H9 (cell line): ENCODE data around the gene RNASEL. TPM values are rescaled to one million over a fixed set of nuclear protein-coding genes. Genes with fewer than 3 reads are reported as not detected.

Experiments used
- DNase-seq: peaks from one replicate; pipeline ENCODE4 v3.0.0-alpha.2; 2017
- H2AFZ ChIP-seq: one replicate; pipeline ENCODE4 v1.6.1; 2013; ENCODE audit warnings: mild to moderate bottlenecking, low read length, control low read depth, moderate library complexity
- H2AK5ac ChIP-seq: 2 replicates; pipeline ENCODE4 v1.6.1; 2013; ENCODE audit warnings: low read length, control low read depth, mixed read lengths; ENCODE audit not compliant: insufficient read length
- H2BK120ac ChIP-seq: one replicate; pipeline ENCODE4 v1.6.1; 2013; ENCODE audit warnings: low read depth, mild to moderate bottlenecking, low read length, control low read depth, inconsistent platforms; ENCODE audit not compliant: poor library complexity, severe bottlenecking
- H2BK12ac ChIP-seq: 2 replicates; pipeline ENCODE4 v1.6.1; 2013; ENCODE audit warnings: low read length, control low read depth, mixed read lengths, low read depth; ENCODE audit not compliant: insufficient read length
- H2BK15ac ChIP-seq: 2 replicates; pipeline ENCODE4 v1.6.1; 2013; ENCODE audit warnings: low read depth, low read length, control low read depth
- H2BK20ac ChIP-seq: one replicate; pipeline ENCODE4 v1.6.1; 2013; ENCODE audit warnings: low read depth, mild to moderate bottlenecking, low read length, control low read depth, inconsistent platforms; ENCODE audit not compliant: poor library complexity, severe bottlenecking
- H2BK5ac ChIP-seq: 2 replicates; pipeline ENCODE4 v1.6.1; 2013; ENCODE audit warnings: low read length, control low read depth, mixed read lengths; ENCODE audit not compliant: insufficient read length
- H3K14ac ChIP-seq: 2 replicates; pipeline ENCODE4 v1.6.1; 2013; ENCODE audit warnings: low read length, control low read depth; ENCODE audit not compliant: insufficient read depth
- H3K18ac ChIP-seq: 2 replicates; pipeline ENCODE4 v1.6.1; 2013; ENCODE audit warnings: low read depth, mild to moderate bottlenecking, mixed read lengths, low read length, control low read depth; ENCODE audit not compliant: insufficient read length
- H3K23ac ChIP-seq: 2 replicates; pipeline ENCODE4 v1.6.1; 2013; ENCODE audit warnings: low read length, control low read depth, mixed read lengths, low read depth; ENCODE audit not compliant: insufficient read length
- H3K23me2 ChIP-seq: 2 replicates; pipeline ENCODE4 v1.6.1; 2013; ENCODE audit warnings: low read depth, mild to moderate bottlenecking, mixed read lengths, low read length, control low read depth; ENCODE audit not compliant: insufficient read length, poor library complexity, severe bottlenecking
- H3K27ac ChIP-seq: 2 replicates; pipeline ENCODE4 v1.5.1; 2013; ENCODE audit warnings: low read length, control low read depth, mixed read lengths, low read depth; ENCODE audit not compliant: insufficient read length
- H3K27me3 ChIP-seq: 2 replicates; pipeline ENCODE4 v1.6.1; 2013; ENCODE audit warnings: low read length, control low read depth, inconsistent platforms; ENCODE audit not compliant: insufficient read depth
- H3K4ac ChIP-seq: 2 replicates; pipeline ENCODE4 v1.6.1; 2013; ENCODE audit warnings: low read depth, mild to moderate bottlenecking, control low read depth, inconsistent platforms, low read length, moderate library complexity
- H3K4me1 ChIP-seq: 2 replicates; pipeline ENCODE4 v1.6.1; 2013; ENCODE audit warnings: low read length, control low read depth, inconsistent platforms; ENCODE audit not compliant: insufficient read depth
- H3K4me2 ChIP-seq: 2 replicates; pipeline ENCODE4 v1.6.1; 2013; ENCODE audit warnings: low read length, control low read depth, mixed read lengths; ENCODE audit not compliant: insufficient read length, insufficient read depth
- H3K56ac ChIP-seq: 2 replicates; pipeline ENCODE4 v1.6.1; 2013; ENCODE audit warnings: low read depth, mild to moderate bottlenecking, mixed read lengths, low read length, control low read depth; ENCODE audit not compliant: insufficient read length
- H3K79me1 ChIP-seq: 2 replicates; pipeline ENCODE4 v1.6.1; 2013; ENCODE audit warnings: low read depth, mild to moderate bottlenecking, moderate library complexity, low read length, control low read depth, inconsistent platforms; ENCODE audit not compliant: insufficient read depth, poor library complexity, severe bottlenecking
- H3K79me2 ChIP-seq: 2 replicates; pipeline ENCODE4 v1.6.1; 2013; ENCODE audit warnings: low read length, control low read depth, inconsistent platforms; ENCODE audit not compliant: insufficient read depth
- H3K9ac ChIP-seq: 2 replicates; pipeline ENCODE4 v1.6.1; 2013; ENCODE audit warnings: low read length, control low read depth, mixed read lengths; ENCODE audit not compliant: insufficient read length; ENCODE audit errors: extremely low read depth
- H3K9me3 ChIP-seq: one replicate; pipeline ENCODE4 v1.6.1; 2013; ENCODE audit warnings: low read depth, low read length, inconsistent platforms; ENCODE audit not compliant: control insufficient read depth
- H3T11ph ChIP-seq: one replicate; pipeline ENCODE4 v1.6.1; 2013; ENCODE audit warnings: mild to moderate bottlenecking, low read length, control low read depth, inconsistent platforms
- H4K20me1 ChIP-seq: one replicate; pipeline ENCODE4 v1.6.1; 2013; ENCODE audit not compliant: control insufficient read depth, insufficient read length, insufficient read depth
- H4K5ac ChIP-seq: 2 replicates; pipeline ENCODE4 v1.6.1; 2013; ENCODE audit warnings: low read depth, mild to moderate bottlenecking, mixed read lengths, low read length, control low read depth; ENCODE audit not compliant: insufficient read length
- H4K8ac ChIP-seq: replicated peaks from 2 replicates; pipeline ENCODE4 v1.6.1; 2013; ENCODE audit warnings: low read length, control low read depth, mixed read lengths, low read depth; ENCODE audit not compliant: insufficient read length
- H4K91ac ChIP-seq: 2 replicates; pipeline ENCODE4 v1.6.1; 2013; ENCODE audit warnings: low read depth, mild to moderate bottlenecking, moderate library complexity, mixed read lengths, low read length, control low read depth; ENCODE audit not compliant: insufficient read length
- H3K27ac Mint-ChIP-seq, 3 experiments: 2 replicates in 2 of 3; 3 replicates in 1 of 3; pipeline ENCODE4 v1.8.0; 2020 to 2021; ENCODE audit warnings: mixed read lengths in 3 of 3, mild to moderate bottlenecking in 1 of 3, moderate library complexity in 1 of 3
- H3K27me3 Mint-ChIP-seq: 2 replicates; pipeline ENCODE4 v1.8.0; 2021; ENCODE audit warnings: low read depth, mild to moderate bottlenecking, moderate library complexity, mixed read lengths
- H3K36me3 Mint-ChIP-seq, 3 experiments: 2 replicates in 2 of 3; 3 replicates in 1 of 3; pipeline ENCODE4 v1.8.0; 2020 to 2021; ENCODE audit warnings: low read depth in 3 of 3, mixed read lengths in 3 of 3; ENCODE audit not compliant: insufficient read depth in 1 of 3
- H3K4me1 Mint-ChIP-seq, 2 experiments: 2 replicates each; pipeline ENCODE4 v1.8.0; 2020; ENCODE audit warnings: mixed read lengths in 2 of 2
- H3K4me3 Mint-ChIP-seq, 2 experiments: 2 replicates in 1 of 2; 3 replicates in 1 of 2; pipeline ENCODE4 v1.8.0; 2020 to 2021; ENCODE audit warnings: mild to moderate bottlenecking in 2 of 2, mixed read lengths in 2 of 2, moderate library complexity in 1 of 2
- H3K9me3 Mint-ChIP-seq, 2 experiments: 2 replicates in 1 of 2; 3 replicates in 1 of 2; pipeline ENCODE4 v1.8.0; 2020; ENCODE audit warnings: mild to moderate bottlenecking in 2 of 2, mixed read lengths in 2 of 2, moderate library complexity in 1 of 2
- CTCF ChIP-seq: fragments of 200-600 bp; sonication (generic); conservative IDR thresholded peaks from 3 replicates; pipeline ENCODE4 v1.8.0; 2021; ENCODE audit warnings: antibody characterized with exemption, mild to moderate bottlenecking
- total RNA-seq: library from RNA; stranded (reverse); gene quantifications from 2 replicates; pipeline ENCODE4 v1.2.1, GENCODE V29; 2021

The RNASEL gene
- total RNA-seq, 1 experiment from 2014 or later = 0.63 TPM

- H3K9me3 Mint-ChIP-seq = peaks cover 6 to 8% of the 10 kb centered on the region in 2 experiments; a peak in 4 of 5 replicates
- H2BK12ac ChIP-seq = no peak overlapping the region
- H3K23me2 ChIP-seq = no peaks in the 10 kb centered on the region
- no peak overlapping the region for H3K27ac ChIP-seq
- no peak overlapping the region for H3K14ac ChIP-seq
- H3K27me3 Mint-ChIP-seq = no peaks in the 10 kb centered on the region; the same call in 1 of the 2 replicates
- H3K79me2 ChIP-seq = no peaks in the 10 kb centered on the region
- H2BK20ac ChIP-seq = no peak overlapping the region
- no peak for DNase-seq
- no peak overlapping the region for H2BK5ac ChIP-seq
- H4K8ac ChIP-seq = no peak overlapping the region
- H3K9me3 ChIP-seq = no peaks in the 10 kb centered on the region
- H3K4me1 ChIP-seq = no peaks in the 10 kb centered on the region
- H3K36me3 Mint-ChIP-seq = peaks cover 0 to 2% (median 0%) of the 10 kb centered on the region in 3 experiments; a peak in 2 of 7 replicates
- H2AK5ac ChIP-seq = no peak overlapping the region
- TF ChIP-seq CTCF = no peak
- no peak overlapping the region for H3K56ac ChIP-seq
- no peak overlapping the region for H2BK15ac ChIP-seq
- H3T11ph ChIP-seq = no peak overlapping the region
- no peak overlapping the region for H2AFZ ChIP-seq
- H4K91ac ChIP-seq = no peak overlapping the region
- no peak overlapping the region for H3K4me2 ChIP-seq
- no peak overlapping the region for H2BK120ac ChIP-seq
- H3K23ac ChIP-seq = no peak overlapping the region
- no peak overlapping the region for H3K4ac ChIP-seq
- H3K79me1 ChIP-seq = no peaks in the 10 kb centered on the region
- H3K18ac ChIP-seq = no peak overlapping the region
- H4K20me1 ChIP-seq = no peaks in the 10 kb centered on the region
- no peaks in the 10 kb centered on the region for H3K27me3 ChIP-seq
- no peak overlapping the region for H4K5ac ChIP-seq
- H3K4me1 Mint-ChIP-seq = no peaks in the 10 kb centered on the region
- no peak overlapping the region for H3K27ac Mint-ChIP-seq
- H3K4me3 Mint-ChIP-seq = no peak overlapping the region
- H3K9ac ChIP-seq = no peak overlapping the region
Observed at GRCh38 chr1:182525342-182525741, 63.7 kb downstream of the RNASEL start.

Other genes with a start within 250 kb of the RNASEL start
- 311 and 332 TPM in 2 replicates for gene GLUL, start 197.5 kb downstream of the RNASEL start, total RNA-seq
- gene TEDDM1, start 188.6 kb downstream of the RNASEL start, total RNA-seq = not detected in 2 replicates
- gene RGSL1, start 139.1 kb downstream of the RNASEL start, total RNA-seq = not detected in 2 replicates
- gene RGS16, start 15.1 kb upstream of the RNASEL start, total RNA-seq = 6.8 and 6.9 TPM in 2 replicates
- gene RGS8, start 95.3 kb upstream of the RNASEL start, total RNA-seq = 0.07 TPM in 1 of 2 replicates, not detected in the other
- 1.1 and 2.4 TPM in 2 replicates for gene NPL, start 200.5 kb upstream of the RNASEL start, total RNA-seq